Activated CD4-positive, alpha-beta T cell treated with anti-CD3 and anti-CD28 coated beads, Interleukin-2, Interleukin-6, amounts not matched to agents 100 ng/mL and 50 ng/mL, durations not matched to agents 16 hours and 8 hours (primary cell): Measurements from ENCODE around the gene C16orf90.
A peak's percentile ranks its signal among the peaks of the same experiment; 100 is the strongest.

ENCODE experiments used
- DNase-seq: peaks from one replicate; pipeline ENCODE4 v3.0.0-alpha.2; 2020

C16orf90 gene, protein sequence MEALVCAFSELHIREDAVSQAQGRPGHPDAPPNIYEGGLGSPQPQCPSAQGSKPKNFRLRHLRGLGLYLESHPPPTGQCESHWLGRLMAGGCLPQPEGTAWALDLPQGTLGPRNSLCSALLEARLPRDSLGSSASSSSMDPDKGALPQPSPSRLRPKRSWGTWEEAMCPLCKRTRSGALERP

DNA sequence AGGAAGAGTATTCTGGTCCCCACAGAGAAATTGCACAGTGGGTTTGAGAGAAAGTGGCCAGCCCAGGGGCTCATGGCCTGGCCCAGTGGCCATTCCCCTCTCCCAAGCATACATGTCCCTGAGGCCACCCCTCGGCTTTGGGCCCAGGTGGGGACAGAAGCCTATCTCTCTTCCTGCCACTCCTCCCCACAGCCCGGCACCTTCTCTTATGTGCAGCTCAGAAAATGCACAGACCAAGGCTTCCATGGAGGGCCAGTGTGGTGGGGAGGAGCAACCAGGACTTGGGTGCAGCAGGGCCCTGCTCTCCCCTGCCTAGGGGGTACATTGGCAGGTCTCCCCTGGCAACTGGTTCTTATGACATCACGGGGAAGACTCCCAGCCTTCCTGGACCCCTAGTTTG lies at the start of gene C16orf90:
Gene C16orf90, minus strand, starts transcription at position 314 of the 400 bp plus-strand sequence. Its CDS starts 68 bp downstream, at position 246.
- DNase-seq: no peak

DNA sequence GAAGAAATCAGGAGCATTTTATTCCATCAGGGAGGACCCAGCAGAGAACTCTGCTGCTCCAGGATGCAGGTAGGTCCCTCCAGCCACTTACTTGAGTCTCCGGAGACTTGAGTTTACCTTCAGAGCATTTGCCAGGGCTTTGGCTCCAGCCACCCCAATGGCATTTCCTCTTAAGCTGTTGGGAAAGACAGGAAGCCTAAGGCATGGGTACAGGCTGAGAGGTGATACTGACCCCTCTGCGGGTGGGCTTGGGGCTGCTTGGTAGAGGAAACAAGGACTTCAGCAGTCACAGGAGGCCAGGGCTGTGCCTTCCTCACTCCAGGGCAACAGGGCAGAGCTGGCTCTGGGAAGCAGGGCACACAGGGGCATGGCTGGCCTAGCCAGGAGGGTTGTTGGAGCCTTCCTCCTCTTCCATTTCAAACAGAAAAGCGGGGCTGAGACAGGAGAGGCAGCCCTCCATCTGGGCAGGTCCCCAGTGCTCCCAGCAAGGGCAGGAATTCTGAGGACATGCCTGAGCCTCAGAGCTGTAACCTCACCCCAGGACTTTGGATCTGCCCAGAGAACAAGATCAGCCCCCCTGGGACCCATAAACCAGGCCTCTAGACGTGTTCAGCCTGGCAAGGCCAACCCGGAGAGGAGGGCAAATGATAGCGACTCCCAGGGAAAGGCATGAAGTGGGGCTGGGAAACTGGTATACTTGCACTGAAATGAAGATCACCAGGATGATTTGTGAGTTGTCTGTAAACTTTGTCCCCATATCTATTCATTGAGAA lies 47.5 kb upstream of the C16orf90 start:
- no peak for DNase-seq

DNA sequence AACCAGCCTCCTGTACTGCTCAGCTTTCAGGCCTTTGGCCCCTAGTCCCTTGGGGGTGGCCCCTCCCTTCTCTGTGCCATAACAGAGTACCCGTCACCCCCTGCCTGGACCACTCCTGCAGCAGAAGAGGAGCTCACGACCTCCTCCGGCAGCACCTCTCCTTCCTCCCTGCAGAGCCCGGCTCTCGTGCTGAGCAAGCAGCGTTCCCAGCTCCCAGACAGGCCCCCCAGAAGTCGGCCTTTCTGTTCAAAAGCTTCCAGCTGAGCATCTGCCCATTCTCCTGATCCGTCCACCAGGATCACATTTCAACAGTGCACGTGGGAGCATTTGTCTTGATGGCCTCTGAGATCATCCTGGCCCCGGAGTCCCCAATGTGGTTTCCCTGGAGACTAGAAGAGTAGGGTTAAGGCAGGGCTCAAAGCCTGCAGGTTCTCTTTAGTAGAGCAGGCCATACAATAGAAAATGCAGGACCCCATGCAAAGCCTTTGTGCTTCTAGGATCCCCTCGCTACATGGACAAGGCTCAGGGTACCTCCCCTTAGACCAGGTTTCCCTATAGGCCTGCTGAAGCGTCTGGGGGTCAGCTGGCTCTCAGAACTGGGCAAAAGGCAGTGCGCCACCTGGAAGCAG lies 46.4 kb upstream of the C16orf90 start:
- DNase-seq: no peak

DNA sequence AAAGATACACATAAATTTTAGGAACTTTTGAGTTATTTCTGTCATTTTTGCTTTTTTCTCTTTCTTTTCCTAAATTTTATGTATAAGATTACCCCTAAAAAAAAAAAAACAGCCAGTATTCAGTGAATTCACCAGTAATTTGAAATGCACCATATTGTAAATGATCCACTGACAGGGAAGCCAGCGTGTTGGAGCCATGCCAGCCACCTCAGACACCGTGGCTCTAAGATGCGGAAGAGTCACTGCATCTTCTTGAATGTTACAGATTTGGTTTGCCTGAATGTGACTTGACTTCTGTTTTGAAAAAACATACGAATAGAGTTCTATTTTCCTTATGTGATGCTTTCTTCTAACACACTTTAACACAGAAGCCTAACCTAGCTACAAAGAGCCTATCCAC lies 42.9 kb upstream of the C16orf90 start:
- DNase-seq: no peak

DNA sequence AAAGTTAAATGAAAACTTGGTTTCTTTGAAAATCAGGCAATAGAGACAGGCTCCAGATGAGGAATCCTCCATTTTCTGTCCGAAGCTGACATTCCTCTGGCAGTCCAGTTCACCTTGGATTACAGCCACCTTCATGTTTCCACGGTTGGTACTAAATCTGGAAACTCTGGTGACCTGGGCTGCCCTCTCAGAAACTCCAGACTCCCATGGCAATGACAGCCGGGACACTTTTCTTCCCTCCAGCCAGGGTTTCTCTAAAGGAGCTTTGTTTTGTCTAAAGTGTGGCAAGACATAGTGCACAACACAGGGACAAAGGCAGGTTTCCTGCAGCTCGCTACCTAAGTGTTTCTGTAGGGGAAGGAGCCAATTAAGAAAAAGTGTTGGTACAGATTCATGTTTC lies 41.6 kb upstream of the C16orf90 start:
- DNase-seq: no peak

DNA sequence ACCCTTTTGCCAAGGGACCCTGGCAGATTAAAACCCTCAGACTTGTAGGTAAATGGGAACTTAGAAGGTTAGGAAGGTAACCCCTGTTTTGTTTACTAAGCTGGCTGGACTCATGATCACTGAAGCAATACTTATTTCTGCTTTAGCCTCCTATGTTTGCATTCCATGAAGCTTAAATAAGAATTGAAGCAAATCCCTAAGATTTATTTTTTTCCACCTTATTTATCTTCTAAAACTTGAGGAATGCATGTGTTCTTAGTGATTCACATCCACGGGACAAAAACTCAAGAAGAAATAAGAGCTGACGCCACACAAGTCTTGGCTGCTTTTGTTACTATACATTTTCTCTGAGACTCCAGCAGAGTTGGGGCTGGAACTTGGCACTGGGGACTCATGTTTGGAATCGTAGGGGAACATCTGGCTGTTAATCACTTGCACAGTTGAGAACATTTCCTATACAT lies 41.0 kb upstream of the C16orf90 start:
- DNase-seq: no peak

DNA sequence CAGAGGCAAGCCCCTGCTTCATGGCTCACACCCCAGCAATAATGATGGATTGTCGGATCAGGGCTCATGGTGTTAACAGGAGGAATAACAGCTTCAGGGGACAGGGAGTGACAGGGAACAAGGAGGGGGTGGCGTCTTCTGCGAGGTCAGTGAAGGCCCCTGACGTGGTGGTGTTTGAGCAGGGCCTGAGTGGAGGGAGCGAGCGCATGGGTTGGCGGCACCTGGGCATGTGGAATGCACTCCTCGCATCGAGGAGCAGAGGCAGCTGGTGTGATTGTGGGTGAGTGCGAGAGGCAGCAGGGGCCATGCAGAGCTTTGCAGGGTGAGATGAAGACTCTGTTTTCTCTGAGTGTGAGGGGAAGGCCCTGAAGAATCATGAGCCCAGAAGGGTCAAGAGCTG lies 38.8 kb upstream of the C16orf90 start:
- no peak for DNase-seq

DNA sequence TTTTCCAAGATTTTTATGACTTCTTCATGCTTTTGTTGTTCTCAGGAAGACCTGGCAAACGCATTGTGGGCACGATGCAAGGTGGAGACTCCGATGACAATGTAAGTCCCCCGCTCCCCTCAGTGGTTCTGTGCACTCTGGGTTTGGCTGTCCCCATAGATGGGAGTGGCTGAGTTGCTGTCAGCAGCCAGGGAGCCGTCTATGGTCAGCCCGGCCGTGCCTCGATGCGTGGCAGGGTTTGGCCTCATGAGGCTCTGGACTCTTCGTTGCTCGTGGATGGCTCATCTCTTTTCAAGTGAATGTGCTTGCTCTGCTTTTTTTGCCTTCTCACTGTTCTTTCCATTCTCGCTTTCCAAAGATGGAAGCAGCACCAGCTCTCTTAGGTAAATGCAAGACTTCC lies 37.5 kb upstream of the C16orf90 start:
- no peak for DNase-seq

DNA sequence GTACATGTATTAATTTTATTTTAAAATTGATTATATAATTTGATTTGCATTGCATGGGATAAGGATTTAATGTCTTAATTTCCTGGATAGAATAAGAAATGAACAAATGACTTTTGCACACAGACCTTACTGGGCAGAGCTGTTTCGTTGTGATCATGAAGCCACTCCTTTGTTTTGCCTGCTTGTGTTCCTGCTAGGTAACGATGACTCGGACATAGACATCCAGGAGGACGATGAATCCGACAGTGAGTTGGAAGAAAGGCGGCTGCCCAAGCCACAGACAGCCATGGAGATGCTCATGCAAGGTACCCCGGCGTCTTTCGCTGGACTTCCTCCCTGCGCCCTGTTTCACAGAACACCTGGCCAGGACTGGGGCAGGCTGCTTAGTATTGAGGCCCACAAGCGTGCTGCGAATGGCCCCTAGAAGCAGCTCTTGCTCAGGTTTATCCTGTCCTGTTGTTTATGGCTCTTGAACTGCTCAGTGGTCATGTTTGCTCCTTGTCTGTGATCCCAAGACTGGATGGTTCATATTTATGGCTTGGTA lies 35.2 kb upstream of the C16orf90 start:
- no peak for DNase-seq

DNA sequence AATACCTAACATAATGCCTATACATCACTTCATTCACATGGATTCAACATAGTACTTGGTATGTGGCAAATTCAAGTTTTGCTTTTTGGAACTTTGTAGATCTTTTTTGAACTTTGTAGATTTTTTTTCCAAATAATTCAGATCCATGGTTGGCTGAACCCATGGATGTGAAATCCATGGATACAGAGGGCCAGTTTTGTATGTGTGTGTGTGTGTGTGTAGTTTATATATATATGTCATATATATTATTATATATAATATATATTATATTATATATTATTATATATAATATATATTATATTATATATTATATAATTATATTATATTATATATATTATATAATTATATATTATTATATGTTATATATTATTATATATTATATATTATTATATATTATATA lies 33.9 kb upstream of the C16orf90 start:
- DNase-seq: no peak

DNA sequence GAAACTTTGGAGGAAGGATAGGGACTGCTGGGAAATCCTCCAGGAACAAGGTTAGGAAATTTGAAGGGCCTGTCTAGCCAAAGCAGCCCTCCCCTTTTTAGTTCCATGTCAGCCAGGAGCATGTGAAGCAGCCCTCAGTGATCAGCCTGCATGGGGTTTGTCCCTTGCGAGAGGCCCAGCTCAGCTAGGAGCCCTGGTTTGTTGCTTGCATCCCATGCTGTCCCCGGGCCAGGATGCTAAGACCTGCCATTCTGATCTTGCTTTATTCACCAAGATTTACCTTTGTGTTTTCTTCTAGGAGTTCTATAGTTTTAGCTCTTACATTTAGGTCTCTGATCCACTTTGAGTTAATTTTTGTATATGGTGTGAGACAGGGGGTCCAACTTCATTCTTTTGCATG lies 33.1 kb upstream of the C16orf90 start:
- DNase-seq: no peak

DNA sequence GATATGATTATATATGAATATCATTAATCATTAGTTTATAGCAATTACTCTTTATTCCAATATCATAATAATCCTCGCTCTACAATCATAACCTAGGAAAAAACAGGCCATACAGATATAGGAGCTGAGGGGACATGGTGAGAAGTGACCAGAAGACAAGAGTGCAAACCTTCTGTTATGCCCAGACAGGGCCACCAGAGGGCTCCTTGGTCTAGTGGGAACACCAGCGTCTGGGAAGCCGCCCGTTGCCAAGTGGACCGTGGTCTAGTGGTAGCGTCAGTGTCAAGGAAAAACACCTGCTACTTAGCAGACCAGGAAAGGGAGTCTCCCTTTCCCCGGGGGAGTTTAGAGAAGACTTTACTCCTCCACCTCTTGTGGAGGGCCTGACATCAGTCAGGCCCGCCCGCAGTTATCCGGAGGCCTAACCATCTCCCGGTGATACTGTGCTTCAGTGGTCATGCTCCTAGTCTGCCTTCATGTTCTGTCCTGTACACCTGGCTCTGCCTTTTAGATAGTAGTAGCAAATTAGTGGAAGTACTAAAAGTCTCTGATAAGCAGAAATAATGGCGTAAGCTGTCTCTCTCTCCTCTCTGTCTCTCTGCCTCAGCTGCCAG lies 32.0 kb upstream of the C16orf90 start:
- peak; percentile 61 for DNase-seq

DNA sequence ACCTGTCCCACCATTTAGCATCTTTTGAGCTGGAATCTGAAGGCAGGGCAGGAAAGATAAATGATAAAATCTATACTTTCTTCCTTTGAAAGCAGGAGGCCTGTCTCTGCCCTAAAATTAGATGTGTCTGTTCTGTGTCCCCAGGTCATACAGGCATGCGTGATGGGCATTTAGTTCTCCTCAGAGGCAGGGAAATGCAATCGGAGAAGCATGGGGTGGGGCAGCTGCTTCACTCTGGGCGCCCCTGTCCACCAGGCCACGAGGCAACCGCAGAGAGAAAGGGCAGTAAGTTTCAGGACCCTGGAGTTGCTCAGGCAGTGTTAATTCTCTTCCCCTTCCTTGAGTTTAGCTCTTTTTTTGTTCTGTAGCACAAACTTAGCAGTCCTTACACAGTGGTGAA lies 30.7 kb upstream of the C16orf90 start:
- no peak for DNase-seq

DNA sequence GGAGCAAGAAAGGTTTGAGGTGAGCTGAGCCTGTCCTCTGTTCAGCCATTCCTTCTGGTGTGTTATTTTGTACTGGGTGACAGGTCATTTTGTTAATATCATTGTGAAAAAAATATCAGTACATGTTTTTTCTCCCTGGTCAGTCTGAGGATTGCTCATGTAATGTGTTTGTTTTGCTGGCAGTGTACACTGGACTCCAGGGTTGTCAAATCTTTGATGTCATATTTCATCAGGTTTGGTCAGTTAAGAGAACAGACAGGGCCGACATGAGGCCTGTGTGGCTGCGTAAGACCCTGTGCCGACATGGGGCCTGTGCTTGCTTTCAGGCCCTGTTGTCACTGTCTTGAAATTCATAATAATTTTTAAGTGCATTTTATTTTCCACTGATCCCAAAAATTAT lies 28.0 kb upstream of the C16orf90 start:
- DNase-seq: no peak

DNA sequence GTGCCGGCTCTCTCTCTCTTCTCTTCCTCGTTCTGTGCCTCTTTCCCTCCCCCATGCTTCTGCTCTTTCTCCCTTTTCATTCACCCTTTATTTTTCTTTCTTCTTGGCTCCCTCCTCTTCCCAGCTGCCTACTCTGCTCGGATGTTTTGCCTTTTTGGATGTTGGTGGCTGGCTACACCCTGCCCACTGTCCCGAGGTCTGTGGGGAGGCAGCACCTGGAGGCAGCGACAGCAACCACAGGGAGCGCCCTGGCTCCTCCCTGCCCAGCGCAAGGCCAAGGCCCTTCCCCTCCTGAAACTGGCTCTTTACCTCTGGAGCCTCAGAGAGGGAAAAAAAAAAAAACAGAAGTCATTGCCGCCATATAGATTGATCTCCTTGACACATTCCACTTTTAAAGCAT lies 25.6 kb upstream of the C16orf90 start:
- DNase-seq: no peak

DNA sequence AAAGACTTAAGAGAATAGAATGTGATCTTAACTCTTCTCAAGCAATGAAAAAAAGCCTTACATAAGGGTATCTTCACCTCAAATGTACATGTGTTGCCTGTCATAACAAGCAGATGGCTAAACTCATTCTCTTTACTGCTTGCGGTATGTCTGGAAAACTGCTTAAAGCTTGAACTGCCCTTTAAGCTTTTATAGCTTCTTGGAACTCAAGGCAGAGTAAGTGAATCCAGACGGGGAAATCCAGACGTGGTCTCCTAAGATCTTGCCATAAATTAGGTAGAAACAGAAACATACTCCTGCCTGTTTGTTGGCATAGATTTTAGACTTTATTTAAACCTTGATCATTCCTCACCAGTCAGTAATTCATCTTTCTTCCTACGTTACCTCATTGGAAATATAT lies 25.1 kb upstream of the C16orf90 start:
- DNase-seq: no peak

DNA sequence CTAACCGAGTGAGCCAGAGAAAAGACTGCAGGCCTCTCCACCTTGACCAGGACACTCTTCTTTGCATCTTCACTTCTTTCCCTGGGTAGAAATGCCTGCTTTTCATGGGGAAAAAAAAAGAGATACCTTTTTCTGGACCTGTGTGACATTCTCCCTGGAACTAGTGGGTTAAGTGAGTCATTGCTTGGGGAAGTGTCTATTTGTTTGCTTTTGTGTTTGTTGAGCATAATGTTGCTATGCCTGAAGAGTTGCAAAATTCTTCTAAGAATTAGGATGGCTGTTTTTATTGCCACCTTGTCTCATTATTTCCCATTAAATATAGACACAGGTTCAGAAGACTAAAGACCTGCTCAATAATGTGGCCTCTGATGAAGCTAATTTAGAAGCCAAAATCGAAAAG lies 24.3 kb upstream of the C16orf90 start:
- no peak for DNase-seq

DNA sequence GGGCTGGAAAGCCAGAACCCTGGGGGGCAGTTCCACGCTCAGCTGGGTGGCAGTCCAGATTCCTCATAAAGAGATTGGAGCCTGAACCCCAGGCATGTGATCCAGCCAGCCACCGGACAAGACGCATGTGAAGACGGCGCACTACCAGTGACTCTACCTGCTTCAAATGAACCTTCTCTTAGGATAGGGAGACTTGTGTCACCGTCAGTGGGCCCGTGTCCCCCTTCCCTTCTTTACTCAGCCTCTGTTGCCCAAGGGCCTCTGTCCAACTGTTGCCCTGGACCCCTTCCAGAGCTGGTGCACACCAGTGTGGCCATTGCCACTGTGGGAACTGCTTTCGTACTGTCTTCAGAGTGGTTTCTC lies 23.7 kb upstream of the C16orf90 start:
- no peak for DNase-seq

DNA sequence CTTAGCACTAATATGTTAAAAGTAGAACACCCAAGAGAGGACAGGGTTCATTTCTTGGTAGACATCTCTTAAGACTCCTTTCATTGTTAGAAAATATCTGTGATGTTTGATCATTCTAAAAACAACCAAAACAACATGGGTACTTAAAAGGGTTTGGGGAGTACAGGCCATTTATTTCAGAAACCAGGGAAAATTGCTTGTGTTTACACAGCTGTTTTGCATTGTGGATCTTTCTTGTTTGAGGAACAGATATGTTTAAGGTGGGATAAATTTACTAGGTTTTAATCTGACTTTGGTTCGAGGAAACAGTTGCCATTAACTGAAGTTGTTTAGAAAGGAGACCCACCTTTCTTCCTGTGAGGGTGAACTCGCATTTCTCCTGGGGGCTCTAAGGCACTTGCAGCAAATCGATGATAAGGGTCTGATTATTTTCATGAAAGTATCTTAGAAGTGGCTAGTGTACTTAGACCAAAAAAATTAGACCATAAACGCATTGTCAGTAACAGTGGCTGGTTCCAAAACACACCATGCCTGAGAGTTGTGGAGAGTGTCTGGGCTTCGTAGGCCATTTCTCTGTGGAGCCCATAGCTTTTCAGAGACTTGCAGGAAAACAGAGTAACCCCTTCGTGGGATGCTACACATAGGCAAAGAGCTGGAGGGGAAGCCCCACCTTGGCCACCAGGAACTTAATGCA lies 23.1 kb upstream of the C16orf90 start:
- DNase-seq: no peak

DNA sequence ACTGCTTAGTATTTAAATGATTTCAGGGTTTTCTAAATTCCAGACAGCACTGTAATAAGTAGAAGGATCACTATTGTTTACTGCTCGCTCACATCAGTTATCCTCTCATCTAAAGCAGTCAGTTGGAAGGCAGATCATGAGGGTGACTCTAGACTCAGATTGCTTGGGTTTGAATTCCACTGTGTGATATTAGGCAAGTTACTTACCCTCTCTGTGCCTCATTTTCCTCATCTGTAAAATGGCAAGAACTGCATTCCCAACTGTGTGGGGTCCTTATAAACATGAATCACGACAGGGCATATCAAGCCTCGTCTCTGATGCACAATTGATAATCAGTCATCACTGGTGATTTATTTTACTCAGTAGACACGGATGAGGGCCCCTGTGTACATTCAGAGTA lies 20.6 kb upstream of the C16orf90 start:
- DNase-seq: no peak

DNA sequence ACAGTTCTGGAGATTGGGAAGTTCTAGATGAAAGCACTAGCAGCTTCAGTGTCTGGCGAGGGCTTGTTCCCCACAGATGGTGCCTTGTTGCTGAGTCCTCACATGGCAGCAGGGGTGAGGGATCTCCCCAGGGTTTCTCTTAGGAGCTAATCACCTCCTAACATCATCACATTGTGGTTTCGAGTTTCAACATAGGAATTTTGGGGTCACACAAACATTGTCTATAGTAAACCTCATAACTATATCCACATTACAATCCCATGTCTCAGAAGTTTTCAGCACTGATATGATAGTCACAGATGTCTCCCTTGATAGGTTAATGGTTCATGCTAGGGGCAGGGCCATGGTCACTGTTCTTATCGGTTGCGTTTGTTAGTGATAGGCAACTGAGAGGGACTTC lies 19.3 kb upstream of the C16orf90 start:
- no peak for DNase-seq

DNA sequence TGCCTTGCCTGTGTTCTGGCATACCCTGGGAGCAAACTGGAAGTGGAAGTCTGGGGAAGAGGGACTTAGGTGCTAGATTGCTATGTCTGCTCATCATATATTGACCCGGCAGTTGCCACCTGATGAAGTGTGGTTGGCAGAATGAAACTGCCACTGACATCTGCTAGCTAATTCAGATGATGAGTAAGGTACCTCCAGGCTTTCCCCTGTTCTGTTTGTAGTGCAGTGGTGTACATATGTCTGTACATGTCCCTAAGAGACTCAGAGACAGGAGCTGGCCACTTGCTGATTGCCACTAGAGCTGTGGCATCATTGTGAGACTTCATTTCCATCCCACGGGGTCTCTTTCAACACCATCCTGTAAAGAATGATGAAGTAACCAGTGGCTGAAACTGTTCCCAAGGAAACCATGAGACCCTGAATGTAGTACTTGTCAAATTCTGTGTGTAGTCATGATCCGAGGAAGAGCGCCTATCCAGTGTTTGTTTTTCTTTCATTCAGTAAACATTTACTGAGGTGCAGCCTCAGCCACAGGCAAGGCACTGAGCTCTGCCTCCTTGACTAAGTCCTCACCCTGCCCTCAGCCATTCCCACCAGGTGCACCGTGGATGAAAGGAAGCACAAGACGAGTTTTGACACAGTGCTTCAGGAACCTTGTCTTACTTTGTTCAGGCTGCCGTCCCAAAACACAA lies 18.7 kb upstream of the C16orf90 start:
- no peak for DNase-seq
